ENCODE measurements around the gene METAP1. TPM values are rescaled to one million over a fixed set of nuclear protein-coding genes. Genes with fewer than 3 reads are reported as not detected.

METAP1 gene
- polyA plus RNA-seq, 3 donors = 15.9 to 21.7 (median 20.6) TPM

- intact Hi-C loops (cut with micrococcal nuclease) = no loop called here
- no peak overlapping the region for H2AFZ ChIP-seq (ENCODE audit: insufficient read depth, low read depth, low read length, poor library complexity, severe bottlenecking)
- Mint-ChIP-seq H3K4me3 (no peak overlapping the region), H3K27me3 (ENCODE audit: low read depth in 3 of 3) (no peaks in the 10 kb centered on the region), H3K36me3 (peaks cover 36 to 65% of the 10 kb centered on the region in 2 donors), H3K9me3 (peaks cover 0 to 2% (median 0%) of the 10 kb centered on the region in 7 donors), H3K4me1 (peaks cover 8% of the 10 kb centered on the region), H3K27ac (peak overlapping the region in 2 of 7 donors; percentile 2 to 41)
- H3K4me1 ChIP-seq (ENCODE audit: control insufficient read depth in 1 of 2, insufficient read depth in 2 of 2, low read length in 2 of 2) = no peaks in the 10 kb centered on the region
- no peaks in the 10 kb centered on the region for H3K79me2 ChIP-seq (ENCODE audit: insufficient read depth, low read length)
- H4K20me1 ChIP-seq (ENCODE audit: insufficient read depth, low read length) = no peaks in the 10 kb centered on the region
- H3K4me2 ChIP-seq (replicated peaks; ENCODE audit: extremely low read depth, low read length, poor library complexity, severe bottlenecking) = no peak overlapping the region
- no peak overlapping the region for H3K4me3 ChIP-seq (replicated peaks in 1 of 3; ENCODE audit: low read depth in 2 of 3, low read length in 3 of 3)
- no CpG with 5 or more reads among the region's 2 CpGs for WGBS (ENCODE audit: insufficient coverage)
- H3K27ac ChIP-seq (ENCODE audit: low read depth in 1 of 2, low read length in 2 of 2) = peak overlapping the region in 1 of 2 donors; percentile 34
- H3K9ac ChIP-seq (ENCODE audit: insufficient read depth, low read length, poor library complexity, severe bottlenecking) = no peak overlapping the region
- H3K27me3 ChIP-seq (ENCODE audit: control insufficient read depth in 2 of 2, insufficient read depth in 2 of 2, low read length in 2 of 2) = no peaks in the 10 kb centered on the region
- DNase-seq = no peak
- no peak for TF ChIP-seq CTCF (IDR thresholded peaks at IDR 0.05)
- H3K9me3 ChIP-seq (replicated peaks in 1 of 2; ENCODE audit: control insufficient read depth in 1 of 2, insufficient read depth in 1 of 2, low read length in 2 of 2) = peaks cover 0 to under 1% of the 10 kb centered on the region in 2 donors
- peaks cover 3 to 62% of the 10 kb centered on the region in 2 donors for H3K36me3 ChIP-seq (replicated peaks in 1 of 2; ENCODE audit: control insufficient read depth in 1 of 2, insufficient read depth in 2 of 2, low read length in 2 of 2)
Measured at GRCh38 chr4:99043346-99043745, 47.8 kb downstream of the METAP1 start.

GRCh38 chr4:99047710-99048109, 52.2 kb downstream of the METAP1 start:
- TF ChIP-seq CTCF (IDR thresholded peaks at IDR 0.05) = no peak
- Mint-ChIP-seq H3K27me3 (ENCODE audit: low read depth in 3 of 3) (no peaks in the 10 kb centered on the region), H3K4me1 (peaks cover 8% of the 10 kb centered on the region), H3K36me3 (peaks cover 53 to 73% of the 10 kb centered on the region in 2 donors), H3K4me3 (no peak overlapping the region), H3K9me3 (no peaks in the 10 kb centered on the region), H3K27ac (peak overlapping the region in 2 of 7 donors; percentile 18 to 32)
- no CpG with 5 or more reads among the region's 2 CpGs for WGBS (ENCODE audit: insufficient coverage)
- Histone ChIP-seq H3K27me3 (ENCODE audit: control insufficient read depth in 2 of 2, insufficient read depth in 2 of 2, low read length in 2 of 2) (no peaks in the 10 kb centered on the region), H3K27ac (ENCODE audit: low read depth in 1 of 2, low read length in 2 of 2) (peak overlapping the region in 1 of 2 donors; percentile 38), H3K9ac (ENCODE audit: insufficient read depth, low read length, poor library complexity, severe bottlenecking) (no peak overlapping the region), H3K4me2 (replicated peaks; ENCODE audit: extremely low read depth, low read length, poor library complexity, severe bottlenecking) (no peak overlapping the region), H3K79me2 (ENCODE audit: insufficient read depth, low read length) (no peaks in the 10 kb centered on the region), H3K4me3 (replicated peaks in 1 of 3; ENCODE audit: low read depth in 2 of 3, low read length in 3 of 3) (no peak overlapping the region), H3K4me1 (ENCODE audit: control insufficient read depth in 1 of 2, insufficient read depth in 2 of 2, low read length in 2 of 2) (no peaks in the 10 kb centered on the region), H2AFZ (ENCODE audit: insufficient read depth, low read depth, low read length, poor library complexity, severe bottlenecking) (no peak overlapping the region), H3K36me3 (replicated peaks in 1 of 2; ENCODE audit: control insufficient read depth in 1 of 2, insufficient read depth in 2 of 2, low read length in 2 of 2) (peaks cover 33 to 72% of the 10 kb centered on the region in 2 donors), H4K20me1 (ENCODE audit: insufficient read depth, low read length) (no peaks in the 10 kb centered on the region), H3K9me3 (replicated peaks in 1 of 2; ENCODE audit: control insufficient read depth in 1 of 2, insufficient read depth in 1 of 2, low read length in 2 of 2) (no peaks in the 10 kb centered on the region)
- no peak for DNase-seq
- intact Hi-C loops (cut with micrococcal nuclease) = no loop called here

Measured in CD14-positive monocyte (primary cell).